ENCODE results near the gene ZNF222. TPM values are rescaled to one million over a fixed set of nuclear protein-coding genes. Genes with fewer than 3 reads are reported as not detected.

ZNF222 gene
- total and polyA plus RNA-seq, 2 of the 4 experiments (the other 2 are of a cell fraction), result 3.2 to 7.0 TPM

GRCh38 chr19:44042147-44042546 is 17.0 kb downstream of the ZNF222 start:
- Histone ChIP-seq H3K14ac (replicated peaks; ENCODE audit: low read depth, low read length) (no peak overlapping the region), H2BK120ac (ENCODE audit: low read depth, low read length) (no peak overlapping the region), H3K9me3 (ENCODE audit: control insufficient read depth, insufficient read depth, low read length) (no peaks in the 10 kb centered on the region), H4K5ac (ENCODE audit: low read depth, low read length) (no peak overlapping the region), H3K79me1 (ENCODE audit: low read depth in 1 of 2, low read length in 2 of 2) (no peaks in the 10 kb centered on the region), H3K27me3 (ENCODE audit: control insufficient read depth, insufficient read depth, low read length) (no peaks in the 10 kb centered on the region; the same call in 1 of the 2 replicates), H2BK15ac (ENCODE audit: low read depth, low read length) (no peak overlapping the region), H2BK5ac (ENCODE audit: low read depth, low read length, poor library complexity, severe bottlenecking) (no peak overlapping the region), H2BK20ac (ENCODE audit: low read depth, low read length) (no peak overlapping the region), H3K27ac (ENCODE audit: insufficient read depth, low read length) (no peak overlapping the region), H3K56ac (ENCODE audit: extremely low read depth, insufficient read depth, low read length) (no peak overlapping the region), H2AK9ac (replicated peaks; ENCODE audit: low read depth, low read length, poor library complexity) (no peak overlapping the region), H3K4me2 (ENCODE audit: low read depth, low read length) (no peak overlapping the region), H4K8ac (ENCODE audit: low read depth in 2 of 2, low read length in 2 of 2) (no peak overlapping the region), H3K18ac (ENCODE audit: low read depth, low read length) (no peak overlapping the region), H2AFZ (replicated peaks; ENCODE audit: low read length, poor library complexity) (no peak overlapping the region), H3K23ac (ENCODE audit: low read depth, low read length) (no peak overlapping the region), H3K4me3 (ENCODE audit: insufficient read depth, low read depth, low read length) (no peak overlapping the region), H3K4ac (ENCODE audit: low read depth, low read length) (no peak overlapping the region), H2AK5ac (ENCODE audit: low read depth, low read length) (no peak overlapping the region), H4K20me1 (ENCODE audit: insufficient read depth, low read length) (no peaks in the 10 kb centered on the region), H4K91ac (ENCODE audit: insufficient read depth, low read depth, low read length) (no peak overlapping the region), H3K4me1 (ENCODE audit: control insufficient read depth, insufficient read depth, low read length) (no peaks in the 10 kb centered on the region), H3K9me1 (ENCODE audit: insufficient read depth, low read length) (no peaks in the 10 kb centered on the region), H3K9ac (ENCODE audit: low read depth, low read length) (no peak overlapping the region), H3K36me3 (ENCODE audit: control insufficient read depth, insufficient read depth, low read length) (no peaks in the 10 kb centered on the region)
- WGBS, 2 experiments (ENCODE audit: extremely low coverage in 2 of 2, insufficient read length in 1 of 2), result 29% methylated on average over 1 of the region's 2 CpGs; no CpG with 5 or more reads in 1 of the 2 experiments
- no peak for DNase-seq
- dilution Hi-C loops (cut with HindIII; ENCODE audit: low sequenced_read_pairs, unreplicated experiment) (no loop called here), in situ Hi-C loops (cut with MboI; ENCODE audit: low sequenced_read_pairs) (no loop called here), intact Hi-C loops (cut with micrococcal nuclease) (no loop called here)
- POLR2A ChIA-PET (ENCODE audit: unreplicated experiment), result no interaction called here
- TF ChIP-seq CEBPB (IDR thresholded peaks at IDR 0.05; ENCODE audit: low read depth, low read length) (no peak), NFE2L2 (IDR thresholded peaks at IDR 0.05; ENCODE audit: low read depth, low read length) (no peak), RAD21 (IDR thresholded peaks at IDR 0.05; ENCODE audit: low read length) (no peak), FOS (IDR thresholded peaks at IDR 0.05; ENCODE audit: low read depth, low read length) (no peak), USF2 (IDR thresholded peaks at IDR 0.05; ENCODE audit: low read depth, low read length) (no peak), MAZ (IDR thresholded peaks at IDR 0.05; ENCODE audit: borderline replicate concordance, low read depth, low read length) (no peak), CTCF (conservative IDR thresholded peaks at IDR 0.05; ENCODE audit: low read depth, low read length) (no peak)
- CTCF ChIA-PET, result no interaction called here
- no TSS peak for BruUV-seq (replicated peaks)
- no peak for ATAC-seq (ENCODE audit: low read depth)
